Suprapubic skin (tissue), 4 donors: ENCODE data around the gene CALML5.

Experiments
- CTCF ChIP-seq, 2 donors: fragments of 200-600 bp in 1 of 2; fragments of 450-650 bp in 1 of 2; sonication (generic) in 1 of 2; IDR thresholded peaks; one replicate each; pipeline ENCODE4 v1.5.1; 2016 to 2019; ENCODE audit warnings: antibody characterized with exemption in 2 of 2, mild to moderate bottlenecking in 1 of 2, moderate library complexity in 1 of 2
- POLR2A ChIP-seq, 2 donors: fragments of 450-650 bp; IDR thresholded peaks; one replicate each; pipeline ENCODE4 v1.6.1; 2017; ENCODE audit warnings: antibody characterized with exemption in 2 of 2, mild to moderate bottlenecking in 2 of 2, moderate library complexity in 2 of 2
- POLR2AphosphoS5 ChIP-seq, 3 donors: sonication (generic); formaldehyde crosslinking; IDR thresholded peaks; one replicate each; pipeline ENCODE4 v1.6.1; 2017; ENCODE audit warnings: antibody characterized with exemption in 3 of 3

- TF ChIP-seq CTCF (IDR thresholded peaks at IDR 0.05) (no peak), POLR2A (IDR thresholded peaks at IDR 0.05) (no peak), POLR2AphosphoS5 (IDR thresholded peaks at IDR 0.05) (no peak)
Measured at GRCh38 chr10:5492322-5492855, 7.0 kb downstream of the CALML5 start.
